ENCODE data around the gene SCCPDH. TPM values are rescaled to one million over a fixed set of nuclear protein-coding genes. Genes with fewer than 3 reads are reported as not detected.
A peak's percentile ranks its signal among the peaks of the same experiment; 100 is the strongest.

Gene SCCPDH
- total and polyA plus RNA-seq, 9 of the 15 experiments (the other 6 are each of a cell fraction or from before 2014, with no cell fraction given), result 7.0 to 61.9 (median 38.3) TPM

- peak overlapping the region; percentile 87 for H3K4me3 ChIP-seq
- peak; percentile 59 for ATAC-seq
- BruUV-seq (replicated peaks), result TSS peak; percentile 49
Measured at GRCh38 chr1:246725191-246725590, 982 bp downstream of the SCCPDH start.

GRCh38 chr1:246726255-246726679 lies 2.1 kb downstream of the SCCPDH start:
- peaks cover 0 to 14% of the 10 kb centered on the region in 2 experiments; a peak in 3 of 5 replicates for H3K4me1 ChIP-seq (replicated peaks in 1 of 2; ENCODE audit: control insufficient read depth in 2 of 2, insufficient read depth in 2 of 2, low read length in 2 of 2)
- peaks cover 5% of the 10 kb centered on the region for H3K9me3 ChIP-seq (replicated peaks; ENCODE audit: control insufficient read depth, insufficient read depth, low read depth, low read length)
- CTCF ChIA-PET (ENCODE audit: low intra/inter-chr PET ratio), result no interaction called here
- peaks cover 40% of the 10 kb centered on the region for H3K36me3 ChIP-seq (ENCODE audit: control insufficient read depth, insufficient read depth, low read length)
- H3K79me2 ChIP-seq (ENCODE audit: control insufficient read depth, insufficient read depth, low read length), result peaks cover 24% of the 10 kb centered on the region
- no TSS peak for BruUV-seq (replicated peaks)
- H3K4me2 ChIP-seq (ENCODE audit: insufficient read depth, low read length), result no peak overlapping the region
- H3K9me1 ChIP-seq (ENCODE audit: control insufficient read depth, insufficient read depth, low read length), result no peaks in the 10 kb centered on the region
- no peak overlapping the region for H2AFZ ChIP-seq (ENCODE audit: low read depth, low read length)
- WGBS (ENCODE audit: insufficient coverage, low coverage, missing lambda C conversion rate), result 55% methylated on average over 4 of the region's 4 CpGs
- intact Hi-C loops (cut with micrococcal nuclease), result no loop called here
- peak in 1 of 4 experiments; percentile 18 for DNase-seq (ENCODE audit: extremely low read depth in 1 of 4, low spot score in 3 of 4)
- H3K4me3 ChIP-seq, result no peak overlapping the region
- H3K9ac ChIP-seq (ENCODE audit: insufficient read depth in 1 of 2, low read depth in 2 of 2, low read length in 2 of 2), result no peak overlapping the region
- no peaks in the 10 kb centered on the region for H3K27me3 ChIP-seq (ENCODE audit: control insufficient read depth in 2 of 2, insufficient read depth in 2 of 2, low read length in 2 of 2)
- TF ChIP-seq TARDBP (IDR thresholded peaks at IDR 0.05), result no peak
- no peak for TF ChIP-seq HDAC2 (IDR thresholded peaks at IDR 0.05)
- peak in 1 of 2 experiments; percentile 30; a peak in 1 of 4 replicates for TF ChIP-seq FOXA3 (CRISPR knock-in tag; conservative IDR thresholded peaks at IDR 0.05 in 1 of 2, IDR thresholded peaks at IDR 0.05 in 1 of 2)
- TF ChIP-seq NFE2 (IDR thresholded peaks at IDR 0.05; ENCODE audit: low read depth), result peak; percentile 43
- peak in 1 of 2 experiments; percentile 39; a peak in 1 of 4 replicates for TF ChIP-seq TRIM24 (IDR thresholded peaks at IDR 0.05)
- peak; percentile 72 for TF ChIP-seq CEBPB (tag; IDR thresholded peaks at IDR 0.05)
- TF ChIP-seq KDM1A (IDR thresholded peaks at IDR 0.05), result 0 out of 4 replicates have a peak, but pooled peaks have one; percentile 6 to 21
- peak in 1 of 2 experiments; percentile 16; a peak in 1 of 4 replicates for TF ChIP-seq RCOR1 (IDR thresholded peaks at IDR 0.05; ENCODE audit: borderline replicate concordance in 1 of 2, low read depth in 2 of 2, low read length in 2 of 2)
- POLR2A ChIA-PET, result no interaction called here
- no peak for ATAC-seq
- FAIRE-seq, result peak; percentile 66
- in situ Hi-C loops (cut with MboI), result no loop called here
- no peak overlapping the region for H3K27ac ChIP-seq (ENCODE audit: extremely low read depth, low read depth, low read length)
- H4K20me1 ChIP-seq (replicated peaks; ENCODE audit: control insufficient read depth, insufficient read depth, low read length), result no peaks in the 10 kb centered on the region

More at GRCh38 chr1:246725191-246725590, 982 bp downstream of the SCCPDH start:
- peaks cover 0 to 14% of the 10 kb centered on the region in 2 experiments; a peak in 3 of 5 replicates for H3K4me1 ChIP-seq (replicated peaks in 1 of 2; ENCODE audit: control insufficient read depth in 2 of 2, insufficient read depth in 2 of 2, low read length in 2 of 2)
- peak overlapping the region; percentile 83; the same call in 2 of the 3 replicates for H3K27ac ChIP-seq (ENCODE audit: extremely low read depth, low read depth, low read length)
- H2AFZ ChIP-seq (ENCODE audit: low read depth, low read length), result peak overlapping the region; percentile 91
- H3K36me3 ChIP-seq (ENCODE audit: control insufficient read depth, insufficient read depth, low read length), result peaks cover 29% of the 10 kb centered on the region
- H3K79me2 ChIP-seq (ENCODE audit: control insufficient read depth, insufficient read depth, low read length), result peaks cover 24% of the 10 kb centered on the region
- intact Hi-C loops (cut with micrococcal nuclease), result no loop called here
- H3K9ac ChIP-seq (ENCODE audit: insufficient read depth in 1 of 2, low read depth in 2 of 2, low read length in 2 of 2), result peak overlapping the region; percentile 58 to 81; a peak in 3 of 4 replicates
- ChIA-PET CTCF (ENCODE audit: low intra/inter-chr PET ratio) (no interaction called here), POLR2A (interaction anchor here (0.8 to 1.8 kb wide), 5 partner anchors 7 to 223 kb away, joined by 3 to 8 read pairs (median 3); no protein-coding TSS in a partner anchor)
- FAIRE-seq (no peak), DNase-seq (ENCODE audit: extremely low read depth in 1 of 4, low spot score in 3 of 4) (peak in 2 of 4 experiments; percentile 41 to 54)
- H3K9me1 ChIP-seq (ENCODE audit: control insufficient read depth, insufficient read depth, low read length), result no peaks in the 10 kb centered on the region
- peak overlapping the region; percentile 77 for H3K4me2 ChIP-seq (ENCODE audit: insufficient read depth, low read length)
- peaks cover 5% of the 10 kb centered on the region for H3K9me3 ChIP-seq (replicated peaks; ENCODE audit: control insufficient read depth, insufficient read depth, low read depth, low read length)
- 0 out of 2 replicates have a peak, but pooled peaks have one; percentile 39 for TF ChIP-seq ZNF217 (CRISPR knock-in tag; IDR thresholded peaks at IDR 0.05)
- TF ChIP-seq MXI1 (IDR thresholded peaks at IDR 0.05; ENCODE audit: low read depth, low read length), result no peak
- H4K20me1 ChIP-seq (replicated peaks; ENCODE audit: control insufficient read depth, insufficient read depth, low read length), result no peaks in the 10 kb centered on the region
- WGBS (ENCODE audit: insufficient coverage, low coverage, missing lambda C conversion rate), result 8% methylated on average over 9 of the region's 9 CpGs
- H3K27me3 ChIP-seq (ENCODE audit: control insufficient read depth in 2 of 2, insufficient read depth in 2 of 2, low read length in 2 of 2), result no peaks in the 10 kb centered on the region
- in situ Hi-C loops (cut with MboI), result no loop called here
